Measurements from ENCODE around the gene RPS15. TPM values are rescaled to one million over a fixed set of nuclear protein-coding genes. Genes with fewer than 3 reads are reported as not detected.

The RPS15 gene
- total RNA-seq, 2 donors from 2014 or later: 908 to 922 TPM

- ATAC-seq (no peak), DNase-seq (no peak)
- intact Hi-C loops (cut with DNase I, micrococcal nuclease): no loop called here
These were observed 19.0 kb downstream of the RPS15 start for GRCh38 chr19:1457031-1457739.

GRCh38 chr19:1457892-1458291 is 19.7 kb downstream of the RPS15 start:
- no peak for ATAC-seq
- DNase-seq: peak in 1 of 2 donors; percentile 22
- intact Hi-C loops (cut with DNase I, micrococcal nuclease): no loop called here

- intact Hi-C loops (cut with DNase I, micrococcal nuclease): no loop called here
- DNase-seq: no peak
- ATAC-seq: no peak
These were observed 21.3 kb downstream of the RPS15 start for GRCh38 chr19:1459479-1459878.

DNA sequence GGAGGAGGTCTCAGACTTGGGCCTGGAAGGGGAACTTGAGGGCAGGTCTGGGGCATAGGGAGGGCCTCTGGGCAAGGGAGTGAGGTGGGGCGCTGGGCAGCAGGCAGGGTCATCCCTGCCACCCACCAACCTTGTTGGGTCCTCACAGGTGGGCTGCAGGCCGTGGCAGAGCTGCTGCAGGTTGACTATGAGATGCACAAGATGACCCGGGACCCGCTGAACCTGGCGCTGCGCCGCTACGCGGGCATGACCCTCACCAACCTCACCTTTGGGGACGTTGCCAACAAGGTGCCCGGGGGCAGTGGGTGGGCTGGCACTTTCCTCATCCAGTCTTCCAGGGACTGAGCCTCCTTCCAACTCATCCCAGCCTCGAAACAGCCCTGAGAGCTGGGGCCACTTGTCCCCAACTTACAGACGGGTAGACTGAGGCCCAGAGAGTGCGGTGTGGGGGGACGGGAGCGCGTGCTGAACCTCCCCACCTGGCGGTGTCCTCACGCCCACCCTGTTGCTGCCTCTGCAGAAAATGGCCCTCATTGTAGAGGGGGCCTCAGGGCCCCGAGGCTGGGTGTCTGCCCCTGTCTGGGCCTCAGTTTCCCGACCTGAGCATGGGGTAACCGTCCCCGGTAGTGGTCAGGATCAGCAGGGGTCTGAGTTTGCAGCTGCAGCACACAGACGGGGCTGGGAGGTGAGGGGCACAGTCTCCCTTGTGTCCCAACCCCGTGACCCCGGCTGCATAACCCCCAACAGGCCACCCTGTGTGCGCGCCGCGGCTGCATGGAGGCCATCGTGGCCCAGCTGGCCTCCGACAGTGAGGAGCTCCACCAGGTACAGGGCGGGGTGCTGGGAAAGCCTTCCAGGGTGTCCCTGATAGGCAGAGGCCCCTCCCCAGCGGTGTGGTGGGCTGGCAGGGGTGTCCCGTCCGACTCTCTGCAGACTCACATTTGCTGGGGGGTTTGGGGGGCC is 22.1 kb downstream of the RPS15 start:
- no peak for DNase-seq
- intact Hi-C loops (cut with DNase I, micrococcal nuclease): no loop called here
- ATAC-seq: no peak

DNA sequence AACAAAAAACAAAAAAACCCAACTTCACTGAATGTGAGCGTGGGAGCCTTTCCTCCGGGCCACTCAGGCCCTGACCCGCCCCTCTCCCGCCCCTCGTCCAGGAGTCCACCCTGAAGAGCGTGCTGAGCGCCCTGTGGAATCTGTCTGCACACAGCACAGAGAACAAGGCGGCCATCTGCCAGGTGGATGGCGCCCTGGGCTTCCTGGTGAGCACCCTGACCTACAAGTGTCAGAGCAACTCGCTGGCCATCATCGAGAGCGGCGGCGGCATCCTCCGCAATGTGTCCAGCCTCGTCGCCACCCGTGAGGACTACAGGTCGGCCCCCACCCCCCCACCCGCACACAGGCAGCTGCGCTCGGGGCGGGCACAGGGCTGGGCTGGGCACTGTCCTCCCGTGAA is 23.7 kb downstream of the RPS15 start:
- DNase-seq: no peak
- no peak for ATAC-seq
- intact Hi-C loops (cut with DNase I, micrococcal nuclease): no loop called here

- DNase-seq: peak; percentile 35 to 75
- intact Hi-C loops (cut with DNase I, micrococcal nuclease): no loop called here
- peak; percentile 82 for ATAC-seq
These were observed 27.2 kb downstream of the RPS15 start for GRCh38 chr19:1465191-1466016.

- DNase-seq (peak in 1 of 2 donors; percentile 21), ATAC-seq (no peak)
- intact Hi-C loops (cut with DNase I, micrococcal nuclease): no loop called here
These were observed 27.8 kb downstream of the RPS15 start for GRCh38 chr19:1466018-1466460.

GRCh38 chr19:1466461-1467214 is 28.4 kb downstream of the RPS15 start:
- DNase-seq: peak in 1 of 2 donors; percentile 25
- intact Hi-C loops (cut with DNase I, micrococcal nuclease): no loop called here
- no peak for ATAC-seq

DNA sequence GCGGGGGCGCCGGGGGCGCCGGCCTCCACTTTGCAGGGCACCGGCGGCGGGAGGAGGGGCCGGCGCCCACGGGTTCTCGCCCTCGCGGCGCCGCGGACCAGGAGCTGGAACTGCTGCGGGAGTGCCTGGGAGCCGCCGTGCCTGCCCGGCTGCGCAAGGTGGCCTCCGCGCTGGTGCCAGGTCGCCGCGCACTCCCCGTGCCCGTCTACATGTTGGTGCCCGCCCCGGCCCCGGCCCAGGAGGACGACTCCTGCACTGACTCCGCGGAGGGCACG is 29.0 kb downstream of the RPS15 start:
- no peak for ATAC-seq
- intact Hi-C loops (cut with DNase I, micrococcal nuclease): no loop called here
- DNase-seq: no peak

- no peak for DNase-seq
- intact Hi-C loops (cut with DNase I, micrococcal nuclease): no loop called here
- no peak for ATAC-seq
These were observed 29.5 kb downstream of the RPS15 start for GRCh38 chr19:1467490-1468273.

DNA sequence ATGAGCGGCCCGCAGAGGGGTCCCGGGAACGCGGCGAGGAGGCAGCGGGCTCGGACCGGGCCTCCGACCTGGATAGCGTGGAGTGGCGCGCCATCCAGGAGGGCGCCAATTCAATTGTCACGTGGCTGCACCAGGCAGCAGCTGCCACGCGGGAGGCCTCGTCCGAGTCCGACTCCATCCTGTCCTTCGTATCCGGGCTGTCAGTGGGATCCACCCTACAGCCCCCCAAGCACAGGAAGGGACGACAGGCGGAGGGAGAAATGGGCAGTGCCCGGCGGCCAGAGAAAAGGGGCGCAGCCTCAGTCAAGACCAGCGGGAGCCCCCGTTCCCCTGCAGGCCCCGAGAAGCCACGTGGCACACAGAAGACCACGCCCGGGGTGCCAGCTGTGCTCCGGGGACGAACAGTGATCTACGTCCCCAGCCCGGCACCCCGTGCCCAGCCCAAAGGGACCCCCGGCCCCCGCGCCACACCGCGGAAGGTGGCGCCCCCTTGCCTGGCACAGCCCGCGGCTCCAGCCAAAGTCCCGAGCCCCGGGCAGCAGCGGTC is 30.2 kb downstream of the RPS15 start:
- intact Hi-C loops (cut with DNase I, micrococcal nuclease): no loop called here
- DNase-seq: no peak
- no peak for ATAC-seq

DNA sequence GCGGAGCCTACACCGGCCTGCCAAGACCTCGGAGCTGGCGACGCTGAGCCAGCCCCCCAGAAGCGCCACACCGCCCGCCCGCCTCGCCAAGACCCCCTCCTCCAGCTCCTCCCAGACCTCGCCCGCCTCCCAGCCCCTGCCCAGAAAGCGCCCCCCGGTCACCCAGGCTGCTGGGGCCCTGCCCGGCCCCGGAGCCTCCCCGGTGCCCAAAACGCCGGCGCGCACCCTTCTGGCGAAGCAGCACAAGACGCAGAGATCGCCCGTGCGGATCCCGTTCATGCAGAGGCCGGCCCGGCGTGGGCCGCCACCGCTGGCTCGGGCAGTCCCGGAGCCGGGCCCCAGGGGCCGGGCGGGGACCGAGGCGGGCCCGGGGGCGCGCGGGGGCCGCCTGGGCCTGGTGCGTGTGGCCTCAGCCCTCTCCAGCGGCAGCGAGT is 30.6 kb downstream of the RPS15 start:
- ATAC-seq: no peak

GRCh38 chr19:1469255-1470054 is 31.3 kb downstream of the RPS15 start:
- no peak for ATAC-seq
- peak in 1 of 2 donors; percentile 21 for DNase-seq
- intact Hi-C loops (cut with DNase I, micrococcal nuclease): no loop called here

More for the DNA sequence above, 30.6 kb downstream of the RPS15 start:
- intact Hi-C loops (cut with DNase I, micrococcal nuclease): no loop called here
- peak in 1 of 2 donors; percentile 53 for DNase-seq

GRCh38 chr19:1470055-1470304 is 31.8 kb downstream of the RPS15 start:
- no peak for DNase-seq
- no peak for ATAC-seq
- intact Hi-C loops (cut with DNase I, micrococcal nuclease): no loop called here

- ATAC-seq: peak; percentile 54
- intact Hi-C loops (cut with DNase I, micrococcal nuclease): no loop called here
- peak in 1 of 2 donors; percentile 71 for DNase-seq
These were observed 32.3 kb downstream of the RPS15 start for GRCh38 chr19:1470305-1471009.

DNA sequence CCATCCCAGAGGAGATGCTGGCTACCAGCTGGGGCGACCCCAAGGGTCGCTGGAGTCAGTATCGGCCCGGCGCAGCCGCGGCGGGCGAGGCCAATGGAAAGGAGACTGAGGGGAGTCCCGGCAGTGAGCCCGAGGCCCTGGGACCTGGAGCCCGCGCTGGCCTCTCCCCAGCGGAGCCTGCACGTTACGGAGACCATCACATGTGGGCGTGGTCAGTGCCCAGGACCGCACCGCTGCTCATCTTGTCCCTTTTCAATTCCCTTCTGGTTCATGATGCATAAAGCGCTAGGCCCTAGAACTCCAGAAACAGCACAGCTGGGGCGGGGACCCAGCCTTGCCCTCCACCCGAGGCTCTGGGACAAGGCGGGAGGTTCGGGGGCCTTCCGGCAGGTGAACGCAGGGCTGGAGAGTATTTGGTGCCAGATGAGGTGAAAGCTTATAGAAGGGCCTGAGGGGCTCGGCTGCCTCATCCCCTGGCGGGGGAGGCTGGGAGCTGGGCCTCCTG is 32.9 kb downstream of the RPS15 start:
- intact Hi-C loops (cut with DNase I, micrococcal nuclease): no loop called here
- ATAC-seq (peak; percentile 45), DNase-seq (peak in 1 of 2 donors; percentile 51)
